K562 (cell line): ENCODE measurements around the gene SPRED2. TPM values are rescaled to one million over a fixed set of nuclear protein-coding genes. Genes with fewer than 3 reads are reported as not detected.

Experiments used
- CREB3L1 ChIP-seq: fragments of 450-650 bp; IDR thresholded peaks from 2 replicates; pipeline ENCODE4 v1.6.1; 2014; ENCODE audit warnings: low read depth, mild to moderate bottlenecking, moderate library complexity, borderline replicate concordance
- ELF4 ChIP-seq: fragments of 450-650 bp; formaldehyde crosslinking; IDR thresholded peaks from 2 replicates; pipeline ENCODE4 v1.4.0; 2022; ENCODE audit warnings: missing genetic modification characterization
- HLTF ChIP-seq: fragments of 450-650 bp; IDR thresholded peaks from 2 replicates; pipeline ENCODE4 v1.6.1; 2016
- NR4A1 ChIP-seq, 2 experiments: fragments of 250-450 bp in 1 of 2; fragments of 450-650 bp in 1 of 2; sonication (Bioruptor Pico) in 1 of 2; IDR thresholded peaks; 2 replicates each; pipeline versions ENCODE4 v1.4.0 to v1.6.1; 2016 to 2020; ENCODE audit warnings: mild to moderate bottlenecking in 2 of 2, missing compliant biosample characterization in 1 of 2, missing genetic modification characterization in 1 of 2, moderate library complexity in 1 of 2
- PKNOX1 ChIP-seq: fragments of 450-650 bp; IDR thresholded peaks from 2 replicates; pipeline ENCODE4 v1.6.1; 2016
- VEZF1 ChIP-seq: fragments of 200-800 bp; sonication (Bioruptor generic); IDR thresholded peaks from 2 replicates; pipeline ENCODE4 v1.6.1; 2017; ENCODE audit warnings: missing genetic modification characterization, missing compliant biosample characterization
- YY1 ChIP-seq, 3 experiments: IDR thresholded peaks; 2 replicates each; pipeline ENCODE4 v1.6.1; 2011; ENCODE audit warnings: low read length in 2 of 3, mild to moderate bottlenecking in 2 of 3, moderate library complexity in 2 of 3, borderline replicate concordance in 1 of 3, control low read depth in 1 of 3, low read depth in 1 of 3; ENCODE audit not compliant: insufficient read depth in 3 of 3, insufficient replicate concordance in 2 of 3, control insufficient read depth in 1 of 3, insufficient read length in 1 of 3; ENCODE audit errors: extremely low read depth in 1 of 3
- ZBTB26 ChIP-seq: fragments of 450-650 bp; formaldehyde crosslinking; IDR thresholded peaks from 2 replicates; pipeline ENCODE4 v1.4.0; 2022; ENCODE audit warnings: missing genetic modification characterization
- ZNF133 ChIP-seq: fragments of 250-450 bp; sonication (Bioruptor Pico); IDR thresholded peaks from 2 replicates; pipeline ENCODE4 v1.4.0; 2020; ENCODE audit warnings: mild to moderate bottlenecking
- ZNF175 ChIP-seq: fragments of 200-800 bp; sonication (Bioruptor generic); IDR thresholded peaks from 2 replicates; pipeline ENCODE4 v1.6.1; 2016; ENCODE audit warnings: low read depth, mild to moderate bottlenecking, missing genetic modification characterization, missing compliant biosample characterization
- ZNF589 ChIP-seq: fragments of 200-800 bp; sonication (Bioruptor generic); IDR thresholded peaks from 2 replicates; pipeline ENCODE4 v1.6.1; 2016; ENCODE audit warnings: low read depth, missing genetic modification characterization, missing compliant biosample characterization
- ZNF766 ChIP-seq: fragments of 200-800 bp; sonication (Bioruptor generic); conservative IDR thresholded peaks from 2 replicates; pipeline ENCODE4 v1.6.1; 2016; ENCODE audit warnings: missing genetic modification characterization, missing compliant biosample characterization
- polyA plus RNA-seq, 8 experiments: library from polyadenylated mRNA; depleted of rRNA in 4 of 8; stranded (reverse) in 5 of 8; unstranded in 3 of 8; fragments of >200 nt; fragmentation: Nextera tagmentation in 2 of 8; fragmentation: Illumina TruSeq in 1 of 8; extraction: Ambion mirVana in 2 of 8; extraction: Trizol in 1 of 8; gene quantifications; 2 replicates each; pipeline versions ENCODE4 v1.2.1 to v1.2.3, GENCODE V29; 2011 to 2014; ENCODE audit warnings: inconsistent platforms in 1 of 8, missing spikeins in 1 of 8
- total RNA-seq, 7 experiments: library from RNA; depleted of rRNA in 6 of 7; stranded (reverse); fragments of >200 nt in 6 of 7; fragmentation: Illumina TruSeq in 2 of 7; extraction: Trizol in 2 of 7; gene quantifications; 2 replicates each; pipeline versions ENCODE4 v1.2.1 to v1.2.3, GENCODE V29; 2011 to 2021; ENCODE audit warnings: low replicate concordance in 1 of 7

The SPRED2 gene
- total and polyA plus RNA-seq, 9 of the 15 experiments (the other 6 are each of a cell fraction or from before 2014, with no cell fraction given), result 4.6 to 50.8 (median 14.1) TPM

GRCh38 chr2:65437392-65438135 lies 5.2 kb upstream of the SPRED2 start (continued):
- TF ChIP-seq YY1 (IDR thresholded peaks at IDR 0.05; ENCODE audit: borderline replicate concordance in 1 of 3, control insufficient read depth in 1 of 3, extremely low read depth in 1 of 3, insufficient read depth in 3 of 3, insufficient read length in 1 of 3, insufficient replicate concordance in 2 of 3, low read depth in 1 of 3, low read length in 2 of 3) (peak in 1 of 3 experiments; percentile 27), CREB3L1 (0 out of 2 replicates have a peak, but pooled peaks have one; percentile 18), ELF4 (CRISPR knock-in tag) (no peak), PKNOX1 (0 out of 2 replicates have a peak, but pooled peaks have one; percentile 5), ZNF133 (CRISPR knock-in tag) (no peak), ZBTB26 (CRISPR knock-in tag) (0 out of 2 replicates have a peak, but pooled peaks have one; percentile 14), NR4A1 (CRISPR knock-in tag; IDR thresholded peaks at IDR 0.05) (no peak), NR4A1 (tag; IDR thresholded peaks at IDR 0.05) (0 out of 2 replicates have a peak, but pooled peaks have one; percentile 64), ZNF175 (CRISPR knock-in tag) (peak; percentile 71; the same call in 1 of the 2 replicates), VEZF1 (CRISPR knock-in tag) (0 out of 2 replicates have a peak, but pooled peaks have one; percentile 15), HLTF (no peak), ZNF766 (0 out of 2 replicates have a peak, but pooled peaks have one; percentile 13), ZNF589 (CRISPR knock-in tag) (0 out of 2 replicates have a peak, but pooled peaks have one; percentile 26)
